ENCODE measurements around the gene TMEM108.

GRCh38 chr3:133377396-133377795 lies 339.2 kb downstream of the TMEM108 start:
- TF ChIP-seq POLR2AphosphoS5 (IDR thresholded peaks at IDR 0.05; ENCODE audit: low read depth, low read length) (no peak), TAF1 (IDR thresholded peaks at IDR 0.05; ENCODE audit: low read depth, low read length) (no peak), POLR2A (IDR thresholded peaks at IDR 0.05; ENCODE audit: low read depth, low read length) (no peak), SPI1 (IDR thresholded peaks at IDR 0.05; ENCODE audit: low read depth, low read length) (no peak), PAX5 (IDR thresholded peaks at IDR 0.05; ENCODE audit: insufficient read depth, low read length, severe bottlenecking) (no peak)
